ENCODE measurements around the gene ADSS2.
A peak's percentile ranks its signal among the peaks of the same experiment; 100 is the strongest.

Gene ADSS2

DNA sequence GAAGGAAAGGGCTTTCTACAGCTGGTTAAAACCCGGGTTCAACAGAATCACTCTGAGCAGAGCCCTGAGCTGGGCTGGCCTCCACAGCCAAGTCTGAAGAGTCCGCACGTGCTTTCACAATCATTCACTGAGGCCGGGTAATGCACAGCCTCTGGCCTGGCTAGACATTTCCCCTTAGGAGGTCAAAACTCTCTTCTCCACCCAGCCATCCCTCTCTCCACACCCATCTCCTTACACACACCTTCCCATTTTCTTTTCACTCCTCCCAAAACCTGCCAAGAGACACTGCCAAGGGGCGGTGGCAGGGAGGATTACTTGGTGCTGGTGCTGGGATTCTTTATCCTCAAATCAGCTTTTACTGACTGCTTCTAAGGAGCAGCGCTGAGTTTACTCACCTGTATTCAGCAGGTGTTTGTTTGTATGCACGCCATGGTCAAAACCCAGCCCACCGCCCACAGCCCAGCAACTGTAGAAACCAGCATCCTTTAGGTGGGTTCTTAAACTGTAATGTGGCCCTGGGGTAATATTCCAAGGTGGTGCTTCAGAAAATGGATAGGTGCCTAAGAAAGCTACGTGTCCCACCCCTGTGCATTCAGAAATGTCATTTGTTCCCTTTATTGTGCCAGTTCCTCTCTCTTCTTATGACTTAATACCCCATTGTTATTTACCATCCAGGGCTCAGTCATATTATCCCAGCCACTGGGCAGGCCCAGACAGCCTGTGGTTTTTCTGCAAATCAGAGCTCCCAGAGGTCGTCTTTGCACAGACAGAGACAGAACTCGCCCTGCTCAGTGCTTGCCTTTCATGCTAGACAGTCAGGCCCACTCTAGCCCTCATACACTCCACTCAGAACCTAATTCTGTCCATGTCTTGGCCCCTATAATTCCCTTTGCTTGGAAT is 80.2 kb downstream of the ADSS2 start:
- no peak for DNase-seq
- Histone ChIP-seq H2BK12ac (ENCODE audit: low read length) (no peak overlapping the region), H2BK120ac (ENCODE audit: insufficient read depth, low read length, poor library complexity) (no peak overlapping the region), H3K4ac (ENCODE audit: low read depth, low read length) (no peak overlapping the region), H3K9me3 (ENCODE audit: insufficient read depth, low read depth, low read length) (no peaks in the 10 kb centered on the region), H3K27me3 (ENCODE audit: insufficient read depth, low read length) (no peaks in the 10 kb centered on the region), H3K4me3 (ENCODE audit: low read depth, low read length) (no peak overlapping the region), H3K18ac (ENCODE audit: low read length) (no peak overlapping the region), H2AFZ (ENCODE audit: insufficient read depth, low read length, poor library complexity) (no peak overlapping the region), H3K79me1 (ENCODE audit: low read length) (no peaks in the 10 kb centered on the region), H3K23ac (ENCODE audit: low read length) (no peak overlapping the region), H3K36me3 (ENCODE audit: control insufficient read depth in 1 of 2, insufficient read depth in 2 of 2, low read length in 2 of 2) (no peaks in the 10 kb centered on the region), H4K91ac (ENCODE audit: low read depth, low read length) (no peak overlapping the region), H4K8ac (ENCODE audit: low read depth, low read length) (no peak overlapping the region), H3K4me2 (ENCODE audit: low read length) (no peak overlapping the region), H3K4me1 (ENCODE audit: control insufficient read depth in 1 of 2, insufficient read depth in 2 of 2, low read length in 2 of 2) (peaks cover 2 to 4% of the 10 kb centered on the region in 2 experiments), H3K9ac (ENCODE audit: low read length) (no peak overlapping the region), H2BK5ac (ENCODE audit: low read depth, low read length, poor library complexity) (no peak overlapping the region), H3K79me2 (ENCODE audit: control insufficient read depth, insufficient read depth, low read length, poor library complexity) (peaks cover 2% of the 10 kb centered on the region), H2AK5ac (ENCODE audit: low read length) (no peak overlapping the region), H3K27ac (ENCODE audit: low read depth, low read length) (no peak overlapping the region), H3K14ac (ENCODE audit: low read length) (no peak overlapping the region), H4K12ac (ENCODE audit: low read depth, low read length) (no peak overlapping the region)
- no CpG with 5 or more reads among the region's 11 CpGs for WGBS (ENCODE audit: extremely low coverage, insufficient coverage, insufficient read length)

GRCh38 chr1:244370060-244370637 is 81.6 kb downstream of the ADSS2 start:
- Histone ChIP-seq H3K27me3 (ENCODE audit: insufficient read depth, low read length) (no peaks in the 10 kb centered on the region), H4K12ac (ENCODE audit: low read depth, low read length) (no peak overlapping the region)

GRCh38 chr1:244369256-244370057 is 82.3 kb downstream of the ADSS2 start:
- Histone ChIP-seq H3K4me3 (ENCODE audit: low read depth, low read length) (no peak overlapping the region), H3K14ac (ENCODE audit: low read length) (no peak overlapping the region), H2BK12ac (ENCODE audit: low read length) (no peak overlapping the region), H3K9ac (ENCODE audit: low read length) (no peak overlapping the region), H3K36me3 (ENCODE audit: control insufficient read depth in 1 of 2, insufficient read depth in 2 of 2, low read length in 2 of 2) (peaks cover 0 to 2% of the 10 kb centered on the region in 2 experiments), H2BK120ac (ENCODE audit: insufficient read depth, low read length, poor library complexity) (no peak overlapping the region), H2AK5ac (ENCODE audit: low read length) (no peak overlapping the region), H3K4me2 (ENCODE audit: low read length) (no peak overlapping the region), H3K27me3 (ENCODE audit: insufficient read depth, low read length) (no peaks in the 10 kb centered on the region), H4K8ac (ENCODE audit: low read depth, low read length) (no peak overlapping the region), H3K4ac (ENCODE audit: low read depth, low read length) (no peak overlapping the region), H2BK5ac (ENCODE audit: low read depth, low read length, poor library complexity) (no peak overlapping the region), H3K27ac (ENCODE audit: low read depth, low read length) (no peak overlapping the region), H4K12ac (ENCODE audit: low read depth, low read length) (no peak overlapping the region), H3K79me1 (ENCODE audit: low read length) (no peaks in the 10 kb centered on the region), H2AFZ (ENCODE audit: insufficient read depth, low read length, poor library complexity) (no peak overlapping the region), H3K4me1 (ENCODE audit: control insufficient read depth in 1 of 2, insufficient read depth in 2 of 2, low read length in 2 of 2) (peaks cover 2 to 4% of the 10 kb centered on the region in 2 experiments), H3K23ac (ENCODE audit: low read length) (no peak overlapping the region), H3K9me3 (ENCODE audit: insufficient read depth, low read depth, low read length) (no peaks in the 10 kb centered on the region), H3K79me2 (ENCODE audit: control insufficient read depth, insufficient read depth, low read length, poor library complexity) (peaks cover 2% of the 10 kb centered on the region), H3K18ac (ENCODE audit: low read length) (no peak overlapping the region), H4K91ac (ENCODE audit: low read depth, low read length) (no peak overlapping the region)
- peak in 1 of 2 donors; percentile 42 for DNase-seq
- no CpG with 5 or more reads among the region's 18 CpGs for WGBS (ENCODE audit: extremely low coverage, insufficient coverage, insufficient read length)

More at GRCh38 chr1:244370060-244370637, 81.6 kb downstream of the ADSS2 start:
- no peak overlapping the region for H3K23ac ChIP-seq (ENCODE audit: low read length)
- no peak for DNase-seq
- H3K18ac ChIP-seq (ENCODE audit: low read length) = no peak overlapping the region
- H2BK5ac ChIP-seq (ENCODE audit: low read depth, low read length, poor library complexity) = no peak overlapping the region
- H3K36me3 ChIP-seq (ENCODE audit: control insufficient read depth in 1 of 2, insufficient read depth in 2 of 2, low read length in 2 of 2) = no peaks in the 10 kb centered on the region
- no peak overlapping the region for H4K91ac ChIP-seq (ENCODE audit: low read depth, low read length)
- H2AK5ac ChIP-seq (ENCODE audit: low read length) = no peak overlapping the region
- no peak overlapping the region for H2AFZ ChIP-seq (ENCODE audit: insufficient read depth, low read length, poor library complexity)
- no peaks in the 10 kb centered on the region for H3K79me1 ChIP-seq (ENCODE audit: low read length)
- no peak overlapping the region for H3K14ac ChIP-seq (ENCODE audit: low read length)
- H3K4ac ChIP-seq (ENCODE audit: low read depth, low read length) = no peak overlapping the region
- H3K4me3 ChIP-seq (ENCODE audit: low read depth, low read length) = no peak overlapping the region
- WGBS (ENCODE audit: extremely low coverage, insufficient coverage, insufficient read length) = no CpG with 5 or more reads among the region's 8 CpGs
- H3K9ac ChIP-seq (ENCODE audit: low read length) = no peak overlapping the region
- peaks cover 2% of the 10 kb centered on the region for H3K79me2 ChIP-seq (ENCODE audit: control insufficient read depth, insufficient read depth, low read length, poor library complexity)
- no peak overlapping the region for H3K27ac ChIP-seq (ENCODE audit: low read depth, low read length)
- peaks cover 2 to 4% of the 10 kb centered on the region in 2 experiments for H3K4me1 ChIP-seq (ENCODE audit: control insufficient read depth in 1 of 2, insufficient read depth in 2 of 2, low read length in 2 of 2)
- no peak overlapping the region for H4K8ac ChIP-seq (ENCODE audit: low read depth, low read length)
- no peak overlapping the region for H2BK120ac ChIP-seq (ENCODE audit: insufficient read depth, low read length, poor library complexity)
- H3K4me2 ChIP-seq (ENCODE audit: low read length) = no peak overlapping the region
- H2BK12ac ChIP-seq (ENCODE audit: low read length) = no peak overlapping the region
- H3K9me3 ChIP-seq (ENCODE audit: insufficient read depth, low read depth, low read length) = no peaks in the 10 kb centered on the region

DNA sequence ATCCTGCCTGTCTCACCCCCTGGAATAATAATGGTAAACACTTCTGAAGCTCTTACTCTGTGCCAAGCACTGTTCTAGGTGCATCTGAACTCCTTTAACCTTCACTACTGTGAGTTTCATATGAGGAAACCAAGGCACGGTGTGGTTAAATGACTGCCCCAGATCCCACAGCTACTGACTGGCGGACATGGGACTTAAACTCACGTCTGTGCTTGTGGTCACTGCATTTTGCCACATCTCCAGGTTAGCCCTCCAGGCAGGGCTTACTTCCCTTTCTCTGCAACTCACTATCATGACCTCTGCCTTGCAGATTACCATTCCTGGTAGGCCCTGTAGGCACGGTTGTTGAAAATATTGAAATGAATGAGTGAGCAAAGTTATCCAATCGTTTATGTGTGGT is 83.4 kb downstream of the ADSS2 start:
- Histone ChIP-seq H3K9me3 (ENCODE audit: insufficient read depth, low read depth, low read length) (no peaks in the 10 kb centered on the region), H3K79me2 (ENCODE audit: control insufficient read depth, insufficient read depth, low read length, poor library complexity) (peaks cover 2% of the 10 kb centered on the region), H4K8ac (ENCODE audit: low read depth, low read length) (no peak overlapping the region), H3K4me1 (ENCODE audit: control insufficient read depth in 1 of 2, insufficient read depth in 2 of 2, low read length in 2 of 2) (peaks cover 4 to 8% of the 10 kb centered on the region in 2 experiments), H3K36me3 (ENCODE audit: control insufficient read depth in 1 of 2, insufficient read depth in 2 of 2, low read length in 2 of 2) (peaks cover 1 to 2% of the 10 kb centered on the region in 2 experiments), H3K27ac (ENCODE audit: low read depth, low read length) (no peak overlapping the region), H3K23ac (ENCODE audit: low read length) (no peak overlapping the region), H3K4ac (ENCODE audit: low read depth, low read length) (no peak overlapping the region), H3K18ac (ENCODE audit: low read length) (no peak overlapping the region), H3K79me1 (ENCODE audit: low read length) (no peaks in the 10 kb centered on the region), H3K9ac (ENCODE audit: low read length) (no peak overlapping the region), H3K14ac (ENCODE audit: low read length) (no peak overlapping the region), H2AK5ac (ENCODE audit: low read length) (no peak overlapping the region), H3K27me3 (ENCODE audit: insufficient read depth, low read length) (no peaks in the 10 kb centered on the region), H3K4me3 (ENCODE audit: low read depth, low read length) (no peak overlapping the region), H2BK5ac (ENCODE audit: low read depth, low read length, poor library complexity) (no peak overlapping the region), H4K12ac (ENCODE audit: low read depth, low read length) (no peak overlapping the region), H4K91ac (ENCODE audit: low read depth, low read length) (no peak overlapping the region), H2BK12ac (ENCODE audit: low read length) (no peak overlapping the region), H3K4me2 (ENCODE audit: low read length) (no peak overlapping the region), H2BK120ac (ENCODE audit: insufficient read depth, low read length, poor library complexity) (no peak overlapping the region), H2AFZ (ENCODE audit: insufficient read depth, low read length, poor library complexity) (no peak overlapping the region)
- no peak for DNase-seq
- WGBS (ENCODE audit: extremely low coverage, insufficient coverage, insufficient read length) = no CpG with 5 or more reads among the region's 5 CpGs

Measured in trophoblast cell (in vitro differentiated cells and primary cell).